ENCODE results near the gene EPHA3. TPM values are rescaled to one million over a fixed set of nuclear protein-coding genes. Genes with fewer than 3 reads are reported as not detected.

Gene EPHA3
- total RNA-seq, 2 experiments from 2014 or later, result not detected

DNA sequence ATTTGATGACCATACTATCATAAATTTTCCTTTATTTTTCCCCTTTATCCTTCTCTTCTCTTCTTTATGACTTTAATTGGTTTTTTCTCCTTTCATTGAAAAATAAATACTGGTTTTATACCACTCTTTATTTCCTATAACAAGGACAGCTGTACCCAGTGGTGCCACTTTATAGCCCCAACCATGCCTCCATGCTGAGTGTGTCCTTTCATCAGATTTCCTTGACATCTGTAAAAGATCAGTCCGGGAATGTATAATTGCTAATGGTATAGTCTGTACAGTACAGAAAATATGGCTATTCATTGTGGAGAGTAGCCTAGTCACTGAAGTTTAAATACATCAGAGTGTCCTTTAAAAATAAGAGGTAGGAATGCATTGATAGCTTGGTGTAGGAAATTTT is 74.6 kb downstream of the EPHA3 start:
- H3K9me3 ChIP-seq (ENCODE audit: control insufficient read depth in 1 of 2, insufficient read depth in 1 of 2, low read length in 2 of 2), result no peaks in the 10 kb centered on the region
- H3K36me3 ChIP-seq (ENCODE audit: insufficient read depth, low read length), result no peaks in the 10 kb centered on the region
- TF ChIP-seq, protein P1, sequence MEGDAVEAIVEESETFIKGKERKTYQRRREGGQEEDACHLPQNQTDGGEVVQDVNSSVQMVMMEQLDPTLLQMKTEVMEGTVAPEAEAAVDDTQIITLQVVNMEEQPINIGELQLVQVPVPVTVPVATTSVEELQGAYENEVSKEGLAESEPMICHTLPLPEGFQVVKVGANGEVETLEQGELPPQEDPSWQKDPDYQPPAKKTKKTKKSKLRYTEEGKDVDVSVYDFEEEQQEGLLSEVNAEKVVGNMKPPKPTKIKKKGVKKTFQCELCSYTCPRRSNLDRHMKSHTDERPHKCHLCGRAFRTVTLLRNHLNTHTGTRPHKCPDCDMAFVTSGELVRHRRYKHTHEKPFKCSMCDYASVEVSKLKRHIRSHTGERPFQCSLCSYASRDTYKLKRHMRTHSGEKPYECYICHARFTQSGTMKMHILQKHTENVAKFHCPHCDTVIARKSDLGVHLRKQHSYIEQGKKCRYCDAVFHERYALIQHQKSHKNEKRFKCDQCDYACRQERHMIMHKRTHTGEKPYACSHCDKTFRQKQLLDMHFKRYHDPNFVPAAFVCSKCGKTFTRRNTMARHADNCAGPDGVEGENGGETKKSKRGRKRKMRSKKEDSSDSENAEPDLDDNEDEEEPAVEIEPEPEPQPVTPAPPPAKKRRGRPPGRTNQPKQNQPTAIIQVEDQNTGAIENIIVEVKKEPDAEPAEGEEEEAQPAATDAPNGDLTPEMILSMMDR (IDR thresholded peaks at IDR 0.05), result no peak
- no peak for DNase-seq
- H3K4me3 ChIP-seq (ENCODE audit: low read length), result no peak overlapping the region
- no peaks in the 10 kb centered on the region for H3K27me3 ChIP-seq (ENCODE audit: control insufficient read depth in 1 of 2, insufficient read depth in 2 of 2, low read length in 2 of 2)
- CTCF ChIA-PET, result no interaction called here
- no peaks in the 10 kb centered on the region for H3K4me1 Mint-ChIP-seq (ENCODE audit: low read depth)
- no peaks in the 10 kb centered on the region for H3K4me1 ChIP-seq (ENCODE audit: insufficient read depth, low read length)
- H3K27ac ChIP-seq (ENCODE audit: low read depth in 1 of 2, low read length in 2 of 2), result no peak overlapping the region
- intact Hi-C loops (cut with DNase I, micrococcal nuclease), result no loop called here
- no peak overlapping the region for H3K4me3 Mint-ChIP-seq
- peaks cover 2% of the 10 kb centered on the region for H3K9me3 Mint-ChIP-seq
- POLR2A ChIA-PET, result no interaction called here
- H3K36me3 Mint-ChIP-seq (ENCODE audit: low read depth), result no peaks in the 10 kb centered on the region
- H3K27ac Mint-ChIP-seq, result no peak overlapping the region
- no peak for ATAC-seq (ENCODE audit: poor library complexity)
- no peaks in the 10 kb centered on the region for H3K27me3 Mint-ChIP-seq

DNA sequence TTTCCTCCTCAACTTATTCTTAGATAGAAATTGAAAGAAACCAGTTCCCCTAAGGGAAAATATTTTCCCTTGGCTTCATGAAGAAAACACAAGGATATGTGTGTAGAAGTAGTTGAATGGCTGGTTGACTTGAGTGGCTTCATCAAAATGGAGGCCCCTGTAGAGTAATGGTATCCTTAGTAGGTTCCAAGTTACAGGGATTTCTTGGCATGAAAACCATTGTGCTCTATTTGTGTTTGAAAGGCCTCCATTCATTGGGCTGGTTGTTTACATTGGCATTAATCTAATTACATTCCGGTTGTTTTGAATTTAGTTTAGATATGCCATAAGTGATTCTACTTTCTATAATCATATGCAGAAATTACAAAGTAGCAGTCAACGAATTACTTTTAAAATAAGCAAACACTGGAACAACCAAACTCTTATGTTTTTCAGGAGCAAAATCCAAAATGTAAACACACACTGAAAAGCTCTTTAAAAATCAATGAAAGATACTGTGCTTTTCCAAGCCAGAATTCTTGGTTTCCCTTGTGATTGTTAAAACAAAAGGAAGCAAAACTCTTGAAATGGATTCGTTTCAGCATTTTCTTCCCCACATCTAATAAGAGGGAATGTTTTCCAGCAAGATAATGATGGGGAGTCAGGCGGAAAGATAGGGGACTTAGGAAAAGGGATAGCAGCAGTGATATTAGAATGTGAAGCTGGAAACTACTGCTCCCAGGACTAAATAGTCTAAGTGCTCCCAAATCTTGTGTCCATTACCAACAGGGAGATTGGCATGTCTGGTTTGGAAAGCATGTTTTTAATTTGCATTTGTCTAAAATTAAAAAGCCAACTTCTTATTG is 77.0 kb downstream of the EPHA3 start:
- no peak overlapping the region for H3K27ac Mint-ChIP-seq
- DNase-seq (no peak), ATAC-seq (ENCODE audit: poor library complexity) (no peak)
- H3K27me3 Mint-ChIP-seq, result no peaks in the 10 kb centered on the region
- CTCF ChIA-PET, result no interaction called here
- no peaks in the 10 kb centered on the region for H3K27me3 ChIP-seq (ENCODE audit: control insufficient read depth in 1 of 2, insufficient read depth in 2 of 2, low read length in 2 of 2)
- no peaks in the 10 kb centered on the region for H3K36me3 ChIP-seq (ENCODE audit: insufficient read depth, low read length)
- no peaks in the 10 kb centered on the region for H3K4me1 ChIP-seq (ENCODE audit: insufficient read depth, low read length)
- no peaks in the 10 kb centered on the region for H3K36me3 Mint-ChIP-seq (ENCODE audit: low read depth)
- H3K4me1 Mint-ChIP-seq (ENCODE audit: low read depth), result no peaks in the 10 kb centered on the region
- no peak overlapping the region for H3K4me3 ChIP-seq (ENCODE audit: low read length)
- TF ChIP-seq, protein P1 (IDR thresholded peaks at IDR 0.05), result no peak
- no peak overlapping the region for H3K27ac ChIP-seq (ENCODE audit: low read depth in 1 of 2, low read length in 2 of 2)
- intact Hi-C loops (cut with DNase I, micrococcal nuclease), result no loop called here
- H3K9me3 Mint-ChIP-seq, result peaks cover 2% of the 10 kb centered on the region
- no peaks in the 10 kb centered on the region for H3K9me3 ChIP-seq (ENCODE audit: control insufficient read depth in 1 of 2, insufficient read depth in 1 of 2, low read length in 2 of 2)
- POLR2A ChIA-PET, result no interaction called here
- H3K4me3 Mint-ChIP-seq, result no peak overlapping the region

DNA sequence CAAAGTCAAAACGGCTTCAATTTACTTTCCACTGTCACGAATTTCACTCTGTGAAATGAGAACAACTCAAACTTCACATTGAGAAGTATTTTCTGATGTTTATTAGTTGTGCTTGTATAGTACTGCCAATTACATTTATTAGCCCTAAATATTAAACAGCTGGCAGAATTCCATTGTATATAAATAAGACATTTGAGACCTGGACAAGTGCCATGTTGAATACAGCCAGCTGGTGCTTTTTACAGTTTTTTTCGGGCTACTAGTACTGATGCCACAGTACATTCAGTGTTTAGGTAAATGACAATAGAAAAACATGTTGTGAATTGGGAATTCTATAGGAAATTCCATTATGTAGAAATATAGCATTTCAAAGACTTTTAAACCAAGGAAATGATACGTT is 79.0 kb downstream of the EPHA3 start:
- POLR2A ChIA-PET, result no interaction called here
- H3K4me3 ChIP-seq (ENCODE audit: low read length), result no peak overlapping the region
- no peak overlapping the region for H3K4me3 Mint-ChIP-seq
- ATAC-seq (ENCODE audit: poor library complexity), result no peak
- no peaks in the 10 kb centered on the region for H3K36me3 Mint-ChIP-seq (ENCODE audit: low read depth)
- H3K27me3 ChIP-seq (ENCODE audit: control insufficient read depth in 1 of 2, insufficient read depth in 2 of 2, low read length in 2 of 2), result no peaks in the 10 kb centered on the region
- CTCF ChIA-PET, result no interaction called here
- TF ChIP-seq, protein P1 (IDR thresholded peaks at IDR 0.05), result no peak
- no peaks in the 10 kb centered on the region for H3K4me1 Mint-ChIP-seq (ENCODE audit: low read depth)
- H3K9me3 Mint-ChIP-seq, result peaks cover 2% of the 10 kb centered on the region
- H3K27ac ChIP-seq (ENCODE audit: low read depth in 1 of 2, low read length in 2 of 2), result no peak overlapping the region
- H3K27me3 Mint-ChIP-seq, result no peaks in the 10 kb centered on the region
- DNase-seq, result no peak
- no peaks in the 10 kb centered on the region for H3K36me3 ChIP-seq (ENCODE audit: insufficient read depth, low read length)
- H3K4me1 ChIP-seq (ENCODE audit: insufficient read depth, low read length), result no peaks in the 10 kb centered on the region
- intact Hi-C loops (cut with DNase I, micrococcal nuclease), result no loop called here
- no peak overlapping the region for H3K27ac Mint-ChIP-seq
- no peaks in the 10 kb centered on the region for H3K9me3 ChIP-seq (ENCODE audit: control insufficient read depth in 1 of 2, insufficient read depth in 1 of 2, low read length in 2 of 2)

Data from CD4-positive, alpha-beta T cell (primary cell).